Activated B cell treated with CpG ODN at 0.5 μM for 24 hours (primary cell): ENCODE data around the gene CDH12. TPM values are rescaled to one million over a fixed set of nuclear protein-coding genes. Genes with fewer than 3 reads are reported as not detected.

ENCODE experiments used
- ATAC-seq: fragments of 200-7000 bp; cut with Tn5 transposase; one replicate; pipeline ENCODE4 v1.10.0; 2021; ENCODE audit warnings: low read depth, mild to moderate bottlenecking, moderate library complexity
- CTCF ChIA-PET: fragments of 350-600 bp; sonication (Branson Sonifier 250); formaldehyde crosslinking; loops from one replicate; lab custom pipeline; 2021; ENCODE audit warnings: antibody characterized with exemption; lab: Charles Lee
- POLR2A ChIA-PET: fragments of 350-600 bp; sonication (Branson Sonifier 250); formaldehyde crosslinking; loops from one replicate; lab custom pipeline; 2021; ENCODE audit warnings: antibody characterized with exemption; lab: Charles Lee
- DNase-seq: peaks from one replicate; pipeline ENCODE4 v3.0.0; 2022
- H3K27ac Mint-ChIP-seq: one replicate; pipeline ENCODE4 v1.8.0; 2020; ENCODE audit warnings: mixed read lengths
- H3K27me3 Mint-ChIP-seq: one replicate; pipeline ENCODE4 v1.8.0; 2021; ENCODE audit warnings: mixed read lengths
- H3K36me3 Mint-ChIP-seq: one replicate; pipeline ENCODE4 v1.8.0; 2021; ENCODE audit warnings: low read depth, mixed read lengths
- H3K4me1 Mint-ChIP-seq: one replicate; pipeline ENCODE4 v1.8.0; 2021; ENCODE audit warnings: mixed read lengths
- H3K4me3 Mint-ChIP-seq: one replicate; pipeline ENCODE4 v1.8.0; 2020; ENCODE audit warnings: mild to moderate bottlenecking, mixed read lengths
- H3K9me3 Mint-ChIP-seq: one replicate; pipeline ENCODE4 v1.8.0; 2020; ENCODE audit warnings: mixed read lengths
- intact Hi-C: fragments of 100-400 bp; cut with micrococcal nuclease; formaldehyde crosslinking; loops from one replicate; pipeline ENCODE4 v1.15.1; 2024
- total RNA-seq: library from RNA; stranded (reverse); gene quantifications from 2 replicates; pipeline ENCODE4 v1.2.3, GENCODE V29; 2022
- TF ChIP-seq, protein P1 (sequence below): fragments of 200-600 bp; IDR thresholded peaks from one replicate; pipeline ENCODE4 v1.8.0; 2022; ENCODE audit warnings: antibody characterized with exemption, mild to moderate bottlenecking

Gene CDH12
- total RNA-seq, 1 donor from 2014 or later: not detected

DNA sequence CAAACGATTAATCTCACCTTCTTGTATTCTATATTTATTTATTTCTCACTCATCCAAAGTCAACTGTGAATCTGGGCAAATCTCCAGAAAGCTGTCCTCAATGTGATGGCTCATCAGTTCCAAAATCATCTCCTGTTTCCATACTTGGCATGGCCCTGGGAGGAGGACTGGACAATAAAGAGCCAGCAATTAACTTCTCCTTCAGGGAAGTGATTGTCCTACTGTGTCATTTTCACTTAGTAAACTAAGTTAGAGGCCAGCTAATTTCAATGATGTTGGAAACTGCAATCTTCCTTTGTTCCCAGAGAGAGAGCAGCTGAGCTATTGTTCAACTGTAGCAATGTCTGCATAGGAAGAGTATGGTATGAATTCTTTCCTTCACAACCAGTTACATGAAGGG is 17.5 kb downstream of the CDH12 start:
- Mint-ChIP-seq H3K27ac (no peak overlapping the region), H3K4me1 (no peaks in the 10 kb centered on the region), H3K36me3 (no peaks in the 10 kb centered on the region), H3K9me3 (peaks cover under 1% of the 10 kb centered on the region), H3K4me3 (no peak overlapping the region), H3K27me3 (no peaks in the 10 kb centered on the region)
- ChIA-PET CTCF (no interaction called here), POLR2A (no interaction called here)
- intact Hi-C loops: no loop called here
- DNase-seq (no peak), ATAC-seq (no peak)
- TF ChIP-seq, protein P1, sequence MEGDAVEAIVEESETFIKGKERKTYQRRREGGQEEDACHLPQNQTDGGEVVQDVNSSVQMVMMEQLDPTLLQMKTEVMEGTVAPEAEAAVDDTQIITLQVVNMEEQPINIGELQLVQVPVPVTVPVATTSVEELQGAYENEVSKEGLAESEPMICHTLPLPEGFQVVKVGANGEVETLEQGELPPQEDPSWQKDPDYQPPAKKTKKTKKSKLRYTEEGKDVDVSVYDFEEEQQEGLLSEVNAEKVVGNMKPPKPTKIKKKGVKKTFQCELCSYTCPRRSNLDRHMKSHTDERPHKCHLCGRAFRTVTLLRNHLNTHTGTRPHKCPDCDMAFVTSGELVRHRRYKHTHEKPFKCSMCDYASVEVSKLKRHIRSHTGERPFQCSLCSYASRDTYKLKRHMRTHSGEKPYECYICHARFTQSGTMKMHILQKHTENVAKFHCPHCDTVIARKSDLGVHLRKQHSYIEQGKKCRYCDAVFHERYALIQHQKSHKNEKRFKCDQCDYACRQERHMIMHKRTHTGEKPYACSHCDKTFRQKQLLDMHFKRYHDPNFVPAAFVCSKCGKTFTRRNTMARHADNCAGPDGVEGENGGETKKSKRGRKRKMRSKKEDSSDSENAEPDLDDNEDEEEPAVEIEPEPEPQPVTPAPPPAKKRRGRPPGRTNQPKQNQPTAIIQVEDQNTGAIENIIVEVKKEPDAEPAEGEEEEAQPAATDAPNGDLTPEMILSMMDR: no peak

DNA sequence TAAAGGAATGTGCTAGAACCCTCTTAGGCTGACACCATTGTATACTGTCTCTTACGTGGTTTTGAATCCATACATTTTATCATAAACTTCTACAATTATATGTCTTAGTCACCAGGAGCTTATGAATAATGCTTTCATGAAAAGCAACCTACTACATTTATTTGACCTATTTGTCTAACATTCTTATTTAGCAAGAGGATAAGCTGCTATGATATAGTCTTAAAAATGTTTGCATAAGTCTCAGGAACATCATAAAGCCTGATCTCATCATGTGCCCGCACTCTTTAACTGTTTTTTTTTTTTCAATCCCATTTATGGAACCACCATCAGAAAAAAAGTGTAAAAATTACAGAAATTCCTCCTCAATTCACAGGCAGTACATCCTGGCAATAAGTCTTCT is 59.7 kb downstream of the CDH12 start:
- ChIA-PET CTCF (no interaction called here), POLR2A (no interaction called here)
- Mint-ChIP-seq H3K36me3 (no peaks in the 10 kb centered on the region), H3K27me3 (no peaks in the 10 kb centered on the region), H3K9me3 (no peaks in the 10 kb centered on the region), H3K4me3 (no peak overlapping the region), H3K27ac (no peak overlapping the region), H3K4me1 (no peaks in the 10 kb centered on the region)
- no peak for ATAC-seq
- intact Hi-C loops: no loop called here
- no peak for DNase-seq
- TF ChIP-seq, protein P1: no peak

DNA sequence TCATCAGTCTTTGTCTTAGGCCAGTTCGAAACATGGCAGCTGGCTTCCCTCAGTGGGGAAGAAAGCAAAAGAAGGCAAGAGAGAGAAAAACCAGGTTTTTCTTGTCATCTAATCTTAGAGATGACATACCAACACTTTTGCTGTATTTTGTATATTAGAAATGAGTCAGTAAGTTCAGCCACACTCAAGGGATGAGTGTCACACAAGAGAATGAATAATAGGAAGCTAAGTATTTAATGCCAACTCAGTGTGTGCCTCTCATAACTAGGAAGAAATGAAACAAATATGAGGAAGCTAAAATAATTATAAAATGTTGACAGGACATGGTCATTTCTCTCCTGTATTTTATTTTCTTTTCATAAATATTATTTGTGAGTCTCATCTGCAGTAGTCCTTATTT is 65.3 kb downstream of the CDH12 start:
- H3K9me3 Mint-ChIP-seq: no peaks in the 10 kb centered on the region
- ChIA-PET POLR2A (no interaction called here), CTCF (no interaction called here)
- H3K4me3 Mint-ChIP-seq: no peak overlapping the region
- TF ChIP-seq, protein P1: no peak
- no peak overlapping the region for H3K27ac Mint-ChIP-seq
- ATAC-seq (no peak), DNase-seq (no peak)
- no peaks in the 10 kb centered on the region for H3K27me3 Mint-ChIP-seq
- no peaks in the 10 kb centered on the region for H3K36me3 Mint-ChIP-seq
- H3K4me1 Mint-ChIP-seq: no peaks in the 10 kb centered on the region
- intact Hi-C loops: no loop called here

DNA sequence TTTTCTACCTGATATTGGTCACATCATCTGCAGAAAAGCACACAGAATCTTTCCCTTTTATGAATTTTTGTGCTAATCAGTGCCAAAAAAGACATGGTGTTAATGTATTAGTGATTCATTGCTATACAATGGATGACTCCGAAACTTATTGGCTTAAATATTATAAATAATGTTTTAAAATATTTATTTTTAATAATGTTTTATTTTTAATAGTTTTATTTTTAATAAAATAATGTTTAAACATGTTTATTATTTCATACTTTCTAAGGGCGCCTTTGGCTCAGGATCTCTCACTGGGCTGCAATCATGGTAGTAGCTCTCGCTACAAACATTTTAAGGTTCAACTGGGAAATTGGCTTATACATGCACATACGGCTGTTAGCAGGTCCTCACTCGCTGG is 65.7 kb downstream of the CDH12 start:
- ChIA-PET CTCF (no interaction called here), POLR2A (no interaction called here)
- DNase-seq: no peak
- intact Hi-C loops: no loop called here
- Mint-ChIP-seq H3K4me1 (no peaks in the 10 kb centered on the region), H3K36me3 (no peaks in the 10 kb centered on the region), H3K9me3 (peaks cover under 1% of the 10 kb centered on the region), H3K27me3 (no peaks in the 10 kb centered on the region), H3K27ac (no peak overlapping the region), H3K4me3 (no peak overlapping the region)
- no peak for ATAC-seq
- TF ChIP-seq, protein P1: no peak

DNA sequence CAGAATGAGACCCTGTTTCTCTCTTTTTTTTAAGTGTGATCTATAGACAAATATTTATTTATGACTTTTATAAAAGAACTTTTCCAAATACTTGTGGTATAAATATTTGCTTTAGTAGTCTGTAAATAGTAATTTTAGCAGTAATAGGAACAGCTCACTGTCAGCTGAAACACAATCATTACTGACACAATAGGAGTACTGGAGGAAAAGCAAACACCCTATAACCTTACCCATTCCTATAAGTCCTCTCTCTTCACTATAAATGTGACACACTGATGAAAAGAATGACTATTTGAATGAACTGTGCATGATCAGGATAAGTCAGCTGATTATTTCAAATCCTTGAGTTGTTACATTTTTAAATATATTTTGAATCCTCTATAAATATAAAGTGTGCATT is 72.4 kb downstream of the CDH12 start:
- ATAC-seq (no peak), DNase-seq (no peak)
- ChIA-PET POLR2A (no interaction called here), CTCF (no interaction called here)
- Mint-ChIP-seq H3K27me3 (no peaks in the 10 kb centered on the region), H3K4me3 (no peak overlapping the region), H3K36me3 (no peaks in the 10 kb centered on the region), H3K27ac (no peak overlapping the region), H3K4me1 (no peaks in the 10 kb centered on the region), H3K9me3 (peaks cover 11% of the 10 kb centered on the region)
- TF ChIP-seq, protein P1: no peak
- intact Hi-C loops: no loop called here
